HUDEP-2 (cell line): ENCODE results near the gene BNC2.
A peak's percentile ranks its signal among the peaks of the same experiment; 100 is the strongest.
"Not testable (repeated sequence)": the region's sequence is repeated elsewhere in the genome, so short reads cannot be mapped to it uniquely, and the experiment has no call there.

ENCODE experiments used
- DNase-seq, 76 experiments: peaks; one replicate each; lab custom pipeline; 2025; ENCODE audit not compliant: unreplicated experiment in 76 of 76; lab: John Stamatoyannopoulos, UW

Gene BNC2

GRCh38 chr9:16870596-16871335 is at the start of gene BNC2:
TSS of gene BNC2 (minus strand) at chr9:16870670. CDS start at chr9:16870648, 22 bp downstream.
- no peak for DNase-seq

- DNase-seq = no peak
These were observed 48.5 kb upstream of the BNC2 start for GRCh38 chr9:16918920-16919319.

- no peak for DNase-seq
These were observed 44.8 kb upstream of the BNC2 start for GRCh38 chr9:16915126-16915831.

- no peak for DNase-seq
These were observed 41.7 kb upstream of the BNC2 start for GRCh38 chr9:16912197-16912596.

- DNase-seq = not testable (repeated sequence)
These were observed 37.7 kb upstream of the BNC2 start for GRCh38 chr9:16908206-16908605.

- no peak for DNase-seq
These were observed 34.2 kb upstream of the BNC2 start for GRCh38 chr9:16904655-16905054.

GRCh38 chr9:16901590-16901989 is 31.1 kb upstream of the BNC2 start:
- DNase-seq = no peak

GRCh38 chr9:16899606-16900005 is 29.1 kb upstream of the BNC2 start:
- no peak for DNase-seq

GRCh38 chr9:16898464-16898863 is 28.0 kb upstream of the BNC2 start:
- DNase-seq = no peak

- DNase-seq = no peak
These were observed 18.1 kb upstream of the BNC2 start for GRCh38 chr9:16888594-16888993.

GRCh38 chr9:16885931-16886330 is 15.5 kb upstream of the BNC2 start:
- no peak for DNase-seq

GRCh38 chr9:16884952-16885513 is 14.6 kb upstream of the BNC2 start:
- DNase-seq = no peak

GRCh38 chr9:16884373-16884772 is 13.9 kb upstream of the BNC2 start:
- no peak for DNase-seq

GRCh38 chr9:16883586-16883985 is 13.1 kb upstream of the BNC2 start:
- DNase-seq = no peak

- not testable (repeated sequence) for DNase-seq
These were observed 12.0 kb upstream of the BNC2 start for GRCh38 chr9:16882440-16882839.

- no peak for DNase-seq
These were observed 8.9 kb upstream of the BNC2 start for GRCh38 chr9:16879416-16879815.

GRCh38 chr9:16877256-16877655 is 6.8 kb upstream of the BNC2 start:
- DNase-seq = no peak

GRCh38 chr9:16873126-16873802 is 2.8 kb upstream of the BNC2 start:
- no peak for DNase-seq

- DNase-seq = peak in 2 of 76 experiments; percentile 3 to 13
These were observed 1.1 kb upstream of the BNC2 start for GRCh38 chr9:16871336-16872151.

- no peak for DNase-seq
These were observed 431 bp downstream of the BNC2 start for GRCh38 chr9:16869882-16870595.
